ENCODE results near the gene SMAD5.
A peak's percentile ranks its signal among the peaks of the same experiment; 100 is the strongest.

DNA sequence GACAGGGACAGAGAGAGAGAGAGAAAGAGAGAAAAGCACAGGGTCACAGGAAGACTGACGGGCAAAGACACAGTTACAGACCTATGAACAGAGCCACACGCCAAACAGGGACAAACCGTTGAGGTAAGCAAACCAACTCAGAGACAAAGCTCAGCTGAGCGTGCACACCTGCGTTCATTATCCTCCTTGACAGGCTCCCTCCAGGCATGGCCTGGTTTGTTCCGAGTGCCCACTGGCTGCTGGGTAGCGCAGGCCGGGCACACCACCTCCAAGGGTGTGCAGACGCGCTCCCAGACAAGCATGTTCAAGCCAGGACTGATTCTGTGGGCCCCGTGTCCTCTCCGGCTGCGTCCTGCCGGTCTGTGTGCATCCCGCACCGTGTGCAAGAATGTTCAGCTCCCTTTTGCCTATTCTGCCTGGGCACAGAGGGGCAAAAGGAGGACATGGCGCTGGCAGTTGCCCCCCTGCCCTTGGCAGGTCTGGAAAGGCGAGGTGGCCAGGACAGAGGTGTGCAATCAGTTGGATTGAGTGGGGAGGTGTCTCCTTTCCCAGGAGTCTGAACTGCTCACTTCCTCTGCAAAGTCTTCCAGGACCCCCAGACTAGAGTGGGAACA lies 60.8 kb downstream of the SMAD5 start:
- TF ChIP-seq, protein P1, sequence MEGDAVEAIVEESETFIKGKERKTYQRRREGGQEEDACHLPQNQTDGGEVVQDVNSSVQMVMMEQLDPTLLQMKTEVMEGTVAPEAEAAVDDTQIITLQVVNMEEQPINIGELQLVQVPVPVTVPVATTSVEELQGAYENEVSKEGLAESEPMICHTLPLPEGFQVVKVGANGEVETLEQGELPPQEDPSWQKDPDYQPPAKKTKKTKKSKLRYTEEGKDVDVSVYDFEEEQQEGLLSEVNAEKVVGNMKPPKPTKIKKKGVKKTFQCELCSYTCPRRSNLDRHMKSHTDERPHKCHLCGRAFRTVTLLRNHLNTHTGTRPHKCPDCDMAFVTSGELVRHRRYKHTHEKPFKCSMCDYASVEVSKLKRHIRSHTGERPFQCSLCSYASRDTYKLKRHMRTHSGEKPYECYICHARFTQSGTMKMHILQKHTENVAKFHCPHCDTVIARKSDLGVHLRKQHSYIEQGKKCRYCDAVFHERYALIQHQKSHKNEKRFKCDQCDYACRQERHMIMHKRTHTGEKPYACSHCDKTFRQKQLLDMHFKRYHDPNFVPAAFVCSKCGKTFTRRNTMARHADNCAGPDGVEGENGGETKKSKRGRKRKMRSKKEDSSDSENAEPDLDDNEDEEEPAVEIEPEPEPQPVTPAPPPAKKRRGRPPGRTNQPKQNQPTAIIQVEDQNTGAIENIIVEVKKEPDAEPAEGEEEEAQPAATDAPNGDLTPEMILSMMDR (conservative IDR thresholded peaks at IDR 0.05; ENCODE audit: low read depth in 2 of 2), result no peak
- no peak for TF ChIP-seq POLR2AphosphoS5 (IDR thresholded peaks at IDR 0.05; ENCODE audit: low read depth)
- no peak for TF ChIP-seq STAT1 (IDR thresholded peaks at IDR 0.05; ENCODE audit: unreplicated experiment)
- no peak for TF ChIP-seq ZNF331 (CRISPR knock-in tag; IDR thresholded peaks at IDR 0.05; ENCODE audit: low read depth)
- TF ChIP-seq EZH2 (IDR thresholded peaks at IDR 0.05; ENCODE audit: low read depth, unreplicated experiment), result peak; percentile 1
- TF ChIP-seq EZH2phosphoT487 (IDR thresholded peaks at IDR 0.05; ENCODE audit: unreplicated experiment), result no peak
- TF ChIP-seq, protein P2, sequence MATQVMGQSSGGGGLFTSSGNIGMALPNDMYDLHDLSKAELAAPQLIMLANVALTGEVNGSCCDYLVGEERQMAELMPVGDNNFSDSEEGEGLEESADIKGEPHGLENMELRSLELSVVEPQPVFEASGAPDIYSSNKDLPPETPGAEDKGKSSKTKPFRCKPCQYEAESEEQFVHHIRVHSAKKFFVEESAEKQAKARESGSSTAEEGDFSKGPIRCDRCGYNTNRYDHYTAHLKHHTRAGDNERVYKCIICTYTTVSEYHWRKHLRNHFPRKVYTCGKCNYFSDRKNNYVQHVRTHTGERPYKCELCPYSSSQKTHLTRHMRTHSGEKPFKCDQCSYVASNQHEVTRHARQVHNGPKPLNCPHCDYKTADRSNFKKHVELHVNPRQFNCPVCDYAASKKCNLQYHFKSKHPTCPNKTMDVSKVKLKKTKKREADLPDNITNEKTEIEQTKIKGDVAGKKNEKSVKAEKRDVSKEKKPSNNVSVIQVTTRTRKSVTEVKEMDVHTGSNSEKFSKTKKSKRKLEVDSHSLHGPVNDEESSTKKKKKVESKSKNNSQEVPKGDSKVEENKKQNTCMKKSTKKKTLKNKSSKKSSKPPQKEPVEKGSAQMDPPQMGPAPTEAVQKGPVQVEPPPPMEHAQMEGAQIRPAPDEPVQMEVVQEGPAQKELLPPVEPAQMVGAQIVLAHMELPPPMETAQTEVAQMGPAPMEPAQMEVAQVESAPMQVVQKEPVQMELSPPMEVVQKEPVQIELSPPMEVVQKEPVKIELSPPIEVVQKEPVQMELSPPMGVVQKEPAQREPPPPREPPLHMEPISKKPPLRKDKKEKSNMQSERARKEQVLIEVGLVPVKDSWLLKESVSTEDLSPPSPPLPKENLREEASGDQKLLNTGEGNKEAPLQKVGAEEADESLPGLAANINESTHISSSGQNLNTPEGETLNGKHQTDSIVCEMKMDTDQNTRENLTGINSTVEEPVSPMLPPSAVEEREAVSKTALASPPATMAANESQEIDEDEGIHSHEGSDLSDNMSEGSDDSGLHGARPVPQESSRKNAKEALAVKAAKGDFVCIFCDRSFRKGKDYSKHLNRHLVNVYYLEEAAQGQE (IDR thresholded peaks at IDR 0.05; ENCODE audit: unreplicated experiment), result no peak
- TF ChIP-seq NANOG (IDR thresholded peaks at IDR 0.05; ENCODE audit: borderline replicate concordance), result no peak
- TF ChIP-seq, protein P3, sequence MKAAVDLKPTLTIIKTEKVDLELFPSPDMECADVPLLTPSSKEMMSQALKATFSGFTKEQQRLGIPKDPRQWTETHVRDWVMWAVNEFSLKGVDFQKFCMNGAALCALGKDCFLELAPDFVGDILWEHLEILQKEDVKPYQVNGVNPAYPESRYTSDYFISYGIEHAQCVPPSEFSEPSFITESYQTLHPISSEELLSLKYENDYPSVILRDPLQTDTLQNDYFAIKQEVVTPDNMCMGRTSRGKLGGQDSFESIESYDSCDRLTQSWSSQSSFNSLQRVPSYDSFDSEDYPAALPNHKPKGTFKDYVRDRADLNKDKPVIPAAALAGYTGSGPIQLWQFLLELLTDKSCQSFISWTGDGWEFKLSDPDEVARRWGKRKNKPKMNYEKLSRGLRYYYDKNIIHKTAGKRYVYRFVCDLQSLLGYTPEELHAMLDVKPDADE (IDR thresholded peaks at IDR 0.05), result no peak
- TF ChIP-seq CREB1 (CRISPR knock-in tag; IDR thresholded peaks at IDR 0.05; ENCODE audit: low read depth), result no peak
- no peak for TF ChIP-seq JUNB (IDR thresholded peaks at IDR 0.05; ENCODE audit: unreplicated experiment)
